IMR-90 (cell line): ENCODE data around the gene COL7A1.

Source experiments
- BHLHE40 ChIP-seq: fragments of 150-350 bp; IDR thresholded peaks from 2 replicates; pipeline ENCODE4 v1.6.1; 2016; ENCODE audit warnings: mild to moderate bottlenecking, low read depth, low read length
- CEBPB ChIP-seq: IDR thresholded peaks from 2 replicates; pipeline ENCODE4 v1.6.1; 2012; ENCODE audit warnings: low read depth, low read length, improper control_type of control experiment
- CTCF ChIP-seq: conservative IDR thresholded peaks from 2 replicates; pipeline ENCODE4 v1.5.1; 2012; ENCODE audit warnings: mild to moderate bottlenecking, low read depth, low read length, improper control_type of control experiment
- FOS ChIP-seq: fragments of 150-350 bp; IDR thresholded peaks from 2 replicates; pipeline ENCODE4 v1.6.1; 2016; ENCODE audit warnings: low read depth, low read length
- MAFK ChIP-seq: IDR thresholded peaks from 2 replicates; pipeline ENCODE4 v1.6.1; 2012; ENCODE audit warnings: low read depth, low read length, improper control_type of control experiment
- MAZ ChIP-seq: IDR thresholded peaks from 2 replicates; pipeline ENCODE4 v1.6.1; 2012; ENCODE audit warnings: low read depth, mild to moderate bottlenecking, low read length, improper control_type of control experiment, moderate library complexity, borderline replicate concordance
- MXI1 ChIP-seq: IDR thresholded peaks from 2 replicates; pipeline ENCODE4 v1.6.1; 2012; ENCODE audit warnings: low read depth, mild to moderate bottlenecking, low read length, moderate library complexity, borderline replicate concordance
- POLR2A ChIP-seq: IDR thresholded peaks from 2 replicates; pipeline ENCODE4 v1.6.1; 2012; ENCODE audit warnings: mild to moderate bottlenecking, low read depth, low read length
- RAD21 ChIP-seq: IDR thresholded peaks from 2 replicates; pipeline ENCODE4 v1.6.1; 2012; ENCODE audit warnings: low read length, improper control_type of control experiment
- RCOR1 ChIP-seq: IDR thresholded peaks from 2 replicates; pipeline ENCODE4 v1.6.1; 2012; ENCODE audit warnings: mild to moderate bottlenecking, low read length, improper control_type of control experiment; ENCODE audit not compliant: insufficient replicate concordance
- RFX5 ChIP-seq: IDR thresholded peaks from 2 replicates; pipeline ENCODE4 v1.8.0; 2012; ENCODE audit warnings: low read depth, mild to moderate bottlenecking, low read length, moderate library complexity
- SMC3 ChIP-seq: fragments of 150-350 bp; IDR thresholded peaks from 2 replicates; pipeline ENCODE4 v1.6.1; 2016; ENCODE audit warnings: low read depth, mild to moderate bottlenecking, antibody characterized with exemption, low read length, moderate library complexity
- USF2 ChIP-seq: fragments of 150-350 bp; IDR thresholded peaks from 2 replicates; pipeline ENCODE4 v1.6.1; 2017; ENCODE audit warnings: mild to moderate bottlenecking, antibody characterized with exemption, low read length, low read depth

GRCh38 chr3:48587686-48588085 lies 7.4 kb downstream of the COL7A1 start:
- no peak for TF ChIP-seq CTCF
- no peak for TF ChIP-seq POLR2A
- TF ChIP-seq RAD21 = no peak
- TF ChIP-seq USF2 = no peak
- TF ChIP-seq MAZ = no peak
- TF ChIP-seq MAFK = no peak
- TF ChIP-seq RFX5 = no peak
- TF ChIP-seq FOS = no peak
- TF ChIP-seq CEBPB = no peak
- TF ChIP-seq SMC3 = no peak
- no peak for TF ChIP-seq MXI1
- no peak for TF ChIP-seq BHLHE40
- TF ChIP-seq RCOR1 = no peak
